Measurements from ENCODE around the gene C1GALT1C1L. TPM values are rescaled to one million over a fixed set of nuclear protein-coding genes. Genes with fewer than 3 reads are reported as not detected.
"Not testable (repeated sequence)": the region's sequence is repeated elsewhere in the genome, so short reads cannot be mapped to it uniquely, and the experiment has no call there.

The C1GALT1C1L gene
- 0.78 and 1.4 TPM in 2 replicates for total RNA-seq (2014; rRNA removed; shearing (Covaris generic))

DNA sequence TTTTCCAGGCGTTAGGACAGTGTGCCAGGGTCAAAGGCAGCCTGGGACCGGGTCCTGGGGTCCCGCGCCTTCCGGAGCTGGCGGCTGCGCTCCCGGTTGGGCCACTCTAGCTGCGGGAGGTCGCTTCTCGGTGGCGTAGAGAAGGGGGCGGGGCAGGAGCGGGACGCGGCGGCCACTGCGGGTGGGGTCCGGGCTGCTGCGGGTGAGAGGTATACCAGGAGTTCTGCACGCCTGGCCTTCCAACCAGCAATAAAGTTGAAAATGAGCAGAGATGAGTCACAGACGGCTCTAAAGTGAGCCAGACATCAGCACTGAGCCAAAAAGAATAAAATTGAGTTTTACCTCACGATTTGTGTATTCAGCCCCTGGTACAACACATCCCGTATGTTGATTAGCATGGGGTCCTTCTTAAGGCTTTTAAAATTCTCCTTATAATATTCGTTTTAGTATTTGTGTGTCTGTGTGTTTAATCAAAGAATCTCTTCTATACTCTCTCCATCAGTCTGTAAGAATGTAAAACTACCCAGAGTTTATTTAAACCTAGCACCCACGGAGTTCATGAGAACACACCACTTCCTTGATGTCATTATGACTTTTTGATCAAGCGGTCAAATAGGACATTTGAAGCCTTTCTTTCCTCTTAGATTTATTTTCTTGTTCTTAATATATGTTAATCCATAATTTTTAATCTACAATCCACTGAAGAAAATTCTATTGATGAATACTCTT is at the start of gene C1GALT1C1L:
C1GALT1C1L (minus strand) TSS at position 108 of the 729 bp plus-strand sequence; CDS start at position 1, 107 bp downstream.
- DNase-seq (ENCODE audit: low spot score) = peak; percentile 38

DNA sequence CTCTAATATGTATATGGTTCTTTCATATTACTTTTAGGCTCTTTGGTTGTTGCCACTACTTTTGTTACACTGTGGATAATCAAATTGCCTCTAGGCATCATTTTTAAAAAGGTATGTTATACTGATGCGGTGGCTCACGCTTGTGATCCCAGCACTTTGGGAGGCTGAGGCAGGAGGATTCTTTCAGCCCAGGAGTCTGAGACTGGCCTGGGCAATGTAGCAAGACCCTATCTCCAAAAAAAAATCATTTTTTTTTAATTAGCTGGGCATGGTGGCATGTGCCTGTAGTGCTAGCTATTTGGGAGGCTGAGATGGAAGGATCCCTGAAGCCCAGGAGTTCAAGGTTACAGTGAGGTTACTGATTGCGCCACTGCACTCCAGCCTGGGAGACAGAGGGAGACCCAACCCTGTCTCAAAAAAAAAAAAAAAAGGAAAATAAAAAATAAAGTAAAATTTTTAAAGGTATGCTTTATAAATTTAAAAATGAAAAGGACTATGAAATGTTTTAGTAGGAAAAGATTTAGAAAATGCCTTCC is 49.5 kb upstream of the C1GALT1C1L start:
- DNase-seq (ENCODE audit: low spot score) = no peak

DNA sequence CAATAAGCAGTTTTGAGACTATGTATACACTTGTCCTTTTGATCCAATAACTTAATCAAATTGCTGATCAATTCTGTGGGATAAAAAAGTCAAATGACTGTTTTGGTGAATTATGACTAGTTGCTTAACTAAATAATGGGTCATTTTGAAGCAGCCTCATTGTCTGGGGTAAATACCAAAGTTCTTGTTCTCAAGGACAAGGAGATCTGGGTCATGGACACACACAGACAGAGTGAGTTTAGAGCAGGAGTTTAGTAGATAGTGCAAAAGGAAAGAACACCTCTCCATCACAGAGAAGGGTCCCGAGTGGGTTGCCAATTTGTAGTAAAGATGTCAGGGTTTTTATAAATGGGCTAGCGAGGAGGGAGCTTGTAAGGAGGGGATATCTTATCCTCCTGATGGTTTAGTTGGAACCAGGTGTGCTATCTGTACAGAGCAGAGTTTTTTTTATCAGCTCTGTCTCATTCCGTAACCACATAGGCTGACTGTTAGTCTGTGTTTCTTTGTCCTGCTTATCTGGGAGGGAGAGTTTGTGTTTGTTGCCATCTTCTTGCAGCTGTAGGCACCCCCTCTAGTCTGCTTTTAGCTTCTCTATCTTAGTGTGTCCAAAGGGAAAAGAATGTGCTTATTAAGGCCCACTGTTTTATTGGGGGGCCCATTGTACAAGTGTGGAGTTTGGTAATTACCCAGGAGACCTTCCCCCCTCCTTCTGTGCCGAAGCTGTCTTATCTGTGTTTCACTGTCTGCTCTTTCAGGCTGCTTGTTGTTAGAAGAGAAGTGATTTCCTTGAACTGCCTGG is 48.7 kb upstream of the C1GALT1C1L start:
- DNase-seq (ENCODE audit: low spot score) = no peak

DNA sequence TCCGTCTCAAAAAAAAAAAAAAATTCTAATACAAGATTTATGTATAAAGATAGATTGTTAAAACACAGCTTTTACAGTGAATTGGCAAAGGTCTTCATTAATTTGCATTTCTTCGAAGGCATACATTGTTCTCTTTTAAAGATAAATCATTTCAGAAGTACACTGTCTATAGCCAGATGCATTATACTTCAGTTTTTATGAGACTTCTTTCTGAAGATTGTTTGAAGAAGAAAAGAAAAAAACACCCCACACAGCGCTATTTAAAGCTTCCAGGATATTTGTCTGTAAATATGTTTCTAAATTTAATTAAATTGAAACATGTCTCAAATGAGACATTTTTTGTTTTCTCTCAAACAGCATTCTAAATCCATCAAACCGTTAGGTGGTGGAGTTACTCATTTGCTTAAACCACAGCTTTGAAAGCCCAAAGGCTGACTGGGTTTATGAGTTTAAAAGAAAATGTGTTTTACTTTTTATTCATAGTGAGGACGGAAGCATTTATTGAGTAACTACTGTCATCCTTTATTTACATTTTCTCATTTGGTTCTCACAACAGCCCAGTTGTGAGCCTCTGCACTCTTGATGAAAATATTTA is 42.4 kb upstream of the C1GALT1C1L start:
- no peak for DNase-seq (ENCODE audit: low spot score)

DNA sequence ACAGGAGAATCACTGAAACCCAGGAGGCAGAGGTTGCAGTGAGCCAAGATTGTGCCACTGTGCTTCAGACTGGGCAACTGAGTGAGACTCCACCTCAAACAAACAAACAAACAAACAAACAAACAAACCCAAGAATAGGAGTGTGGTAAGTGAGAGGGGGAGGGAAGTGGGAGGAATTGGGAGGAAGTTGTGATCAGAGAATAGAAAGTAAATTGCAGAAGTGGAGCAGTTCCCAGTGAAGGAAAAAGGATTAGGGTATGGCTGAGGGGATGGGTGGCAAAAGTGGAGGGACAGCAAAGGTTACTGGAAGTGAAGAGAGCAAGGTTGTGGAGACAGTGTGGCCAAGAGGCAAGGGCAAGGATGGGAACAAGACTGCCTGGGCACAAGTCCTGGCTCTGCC is 41.1 kb upstream of the C1GALT1C1L start:
- DNase-seq (ENCODE audit: low spot score) = no peak

DNA sequence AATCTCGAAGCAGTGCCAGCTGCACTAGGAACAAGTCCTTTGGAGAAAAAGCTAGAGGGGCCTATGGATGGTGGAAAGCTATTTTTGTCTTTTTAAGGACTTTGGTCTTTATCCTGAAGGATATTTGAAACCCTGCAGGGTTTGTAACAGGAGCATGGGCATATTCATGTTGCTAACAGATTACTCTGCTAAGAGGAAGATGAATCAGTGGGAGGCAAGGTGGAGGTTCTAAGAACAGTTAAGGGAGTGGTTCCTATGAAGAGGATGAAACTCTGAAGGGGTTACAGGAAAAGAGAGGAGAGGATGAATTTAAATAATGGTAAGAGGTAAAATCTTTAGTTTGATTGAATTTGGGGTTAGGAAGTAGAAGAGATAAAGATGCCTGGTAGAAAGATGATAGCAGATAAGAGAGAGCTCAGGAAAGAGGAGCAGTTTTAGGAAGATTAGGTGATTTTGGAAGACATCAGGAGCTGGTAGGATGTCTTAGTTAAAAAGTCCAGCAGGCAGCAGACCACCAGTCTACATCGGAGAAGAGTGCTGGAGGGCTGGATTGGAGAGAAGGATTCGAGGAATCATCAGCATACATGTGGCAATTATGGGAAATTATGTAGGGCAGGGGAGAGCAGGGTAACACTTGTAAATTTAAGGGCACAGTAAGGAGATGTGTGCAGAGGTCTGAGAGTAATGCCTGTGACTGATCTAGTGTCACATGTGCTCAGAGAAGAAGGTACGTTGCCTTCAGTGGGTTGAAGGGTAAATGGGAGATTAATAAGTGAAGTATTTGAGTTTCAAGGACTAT is 39.3 kb upstream of the C1GALT1C1L start:
- DNase-seq (ENCODE audit: low spot score) = no peak

DNA sequence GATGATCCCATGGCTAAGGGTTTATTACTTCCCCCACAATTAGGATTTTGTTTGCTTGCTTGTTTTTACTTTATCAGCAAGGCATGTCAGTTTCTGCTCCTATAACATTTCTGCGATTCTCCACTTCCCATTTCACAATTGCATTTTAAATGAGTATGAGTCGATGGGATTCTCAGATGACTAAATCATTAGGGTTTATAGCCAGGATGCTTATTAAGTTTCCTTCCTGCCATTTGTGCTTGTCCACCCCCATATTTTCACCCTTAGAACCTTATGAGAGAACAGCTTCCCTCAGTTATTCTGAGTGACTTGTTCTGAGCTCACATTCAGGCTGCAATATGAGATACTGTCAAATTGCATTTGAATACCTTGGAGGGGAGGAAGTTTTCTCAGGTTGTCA is 37.9 kb upstream of the C1GALT1C1L start:
- DNase-seq (ENCODE audit: low spot score) = no peak

DNA sequence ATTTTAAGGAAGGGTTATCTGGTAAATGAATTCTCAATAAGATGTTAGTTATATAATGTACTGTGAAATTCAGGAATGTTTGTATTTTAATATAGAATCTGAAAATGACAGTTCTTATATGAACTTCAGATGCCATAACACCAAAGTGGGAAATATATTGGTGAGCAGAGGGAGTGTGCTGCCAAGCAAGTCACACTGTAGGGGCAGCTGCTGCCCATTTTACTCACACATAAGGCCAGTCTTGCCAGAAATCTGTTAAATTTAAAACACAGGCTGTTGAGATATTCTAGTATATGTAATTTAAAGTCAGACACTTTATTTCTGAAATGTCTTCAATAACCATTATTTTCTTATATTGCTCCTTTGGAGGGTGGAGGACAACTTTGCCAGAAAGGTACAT is 34.6 kb upstream of the C1GALT1C1L start:
- no peak for DNase-seq (ENCODE audit: low spot score)

DNA sequence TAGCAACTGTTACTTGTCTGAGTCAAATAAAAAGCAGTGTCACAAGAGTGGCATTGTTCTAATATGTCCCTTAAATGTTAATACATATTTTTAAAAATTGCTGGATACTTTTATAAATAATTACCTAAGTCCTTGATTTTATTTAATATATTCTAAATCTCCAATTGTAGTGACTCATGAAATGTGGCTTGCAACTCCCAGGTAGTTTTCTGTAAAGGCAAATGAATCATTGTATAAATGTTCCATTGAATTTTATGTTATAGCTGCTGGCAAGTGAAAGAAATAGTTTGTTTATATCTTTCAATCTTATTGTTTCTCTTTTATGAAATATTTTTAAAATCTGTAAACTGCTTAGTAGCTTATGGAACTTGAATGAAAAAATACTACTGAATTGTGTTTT is 32.7 kb upstream of the C1GALT1C1L start:
- DNase-seq (ENCODE audit: low spot score) = no peak

DNA sequence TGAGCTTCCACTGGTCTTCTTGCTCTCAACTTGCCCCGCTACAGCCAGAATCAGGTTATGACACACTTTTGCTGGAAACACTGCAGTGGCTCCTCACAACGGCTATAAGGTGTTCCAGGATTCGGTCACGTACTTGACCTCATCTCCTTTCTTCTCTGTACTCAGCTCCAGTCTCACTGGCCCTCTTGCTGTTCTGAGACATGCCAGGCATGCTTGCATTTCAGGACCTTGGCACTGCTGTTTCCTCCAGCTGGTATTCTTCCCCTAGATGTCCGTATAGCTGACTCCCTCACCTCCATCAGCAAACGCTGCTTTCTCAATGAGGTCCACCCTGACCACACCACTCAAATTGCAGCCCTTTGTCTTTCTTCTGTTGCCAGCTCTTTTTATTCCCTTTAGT is 31.9 kb upstream of the C1GALT1C1L start:
- no peak for DNase-seq (ENCODE audit: low spot score)

DNA sequence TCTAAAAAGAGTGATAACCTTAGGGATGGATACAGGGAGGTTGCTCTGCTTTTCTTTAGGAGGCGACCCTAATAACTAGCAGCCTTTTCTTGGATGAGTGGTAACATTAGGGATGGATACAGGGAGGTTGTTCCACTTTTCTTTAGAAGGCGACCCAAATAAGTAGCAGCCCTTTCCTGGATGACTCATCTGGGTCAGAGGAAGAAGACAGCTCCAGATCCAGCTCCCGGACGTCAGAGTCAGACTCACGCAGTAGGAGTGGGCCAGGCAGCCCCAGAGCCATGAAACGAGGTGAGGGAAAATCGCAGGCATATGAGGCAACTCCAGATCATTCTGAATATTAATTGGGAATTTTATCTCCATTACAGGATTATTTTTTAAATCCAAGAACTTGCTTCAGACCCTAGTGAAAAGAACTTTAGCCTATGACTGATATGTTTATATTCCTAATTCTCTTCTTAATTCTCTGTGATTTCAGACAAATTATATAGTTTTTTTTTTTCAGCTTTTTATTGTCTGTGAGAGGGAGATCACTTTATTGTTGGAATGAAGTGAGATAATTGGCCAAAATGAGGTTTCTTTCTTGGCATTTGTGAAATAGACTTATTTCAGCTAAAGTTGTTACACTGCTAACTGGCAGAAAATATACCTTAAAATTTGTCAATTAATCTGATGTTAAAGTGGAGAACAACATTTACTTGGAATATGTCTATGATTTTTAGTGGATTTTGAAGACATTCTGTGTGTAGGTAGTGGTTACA is 31.2 kb upstream of the C1GALT1C1L start:
- DNase-seq (ENCODE audit: low spot score) = peak; percentile 33

DNA sequence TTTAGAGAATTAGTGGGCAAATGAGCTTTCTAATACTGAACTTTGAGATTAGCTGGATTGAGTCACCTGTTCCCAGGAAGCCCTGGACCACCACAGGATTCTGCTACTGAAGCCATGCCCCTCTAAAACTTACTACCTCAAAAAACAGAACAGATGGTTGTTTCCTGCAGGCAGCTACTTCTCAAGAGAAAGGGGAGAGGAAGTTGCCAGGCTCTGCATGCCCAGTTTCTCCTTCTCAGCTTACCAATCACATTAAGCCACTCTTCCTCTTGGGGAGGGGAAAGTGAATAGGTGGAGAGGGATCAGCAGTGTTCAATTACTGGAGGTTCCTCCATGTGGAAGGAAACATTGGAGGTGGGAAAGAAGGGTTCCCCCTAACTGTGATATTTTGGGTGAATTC is 24.9 kb upstream of the C1GALT1C1L start:
- DNase-seq (ENCODE audit: low spot score) = no peak

DNA sequence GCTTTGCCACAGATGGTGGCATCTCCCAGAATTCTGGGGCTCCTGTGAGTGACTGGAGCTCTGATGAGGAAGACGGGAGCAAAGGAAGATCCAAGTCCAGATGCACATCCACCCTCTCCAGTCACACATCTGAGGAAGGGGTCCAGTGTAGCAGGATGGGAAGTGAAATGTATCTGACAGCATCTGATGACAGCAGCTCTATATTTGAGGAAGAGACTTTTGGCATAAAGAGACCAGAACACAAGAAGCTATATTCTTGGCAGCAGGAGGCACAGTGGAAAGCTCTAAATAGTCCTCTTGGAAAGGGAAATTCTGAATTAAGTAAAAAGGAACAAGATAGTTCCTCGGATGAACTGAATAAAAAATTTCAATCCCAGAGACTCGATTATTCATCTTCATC is 23.5 kb upstream of the C1GALT1C1L start:
- no peak for DNase-seq (ENCODE audit: low spot score)

DNA sequence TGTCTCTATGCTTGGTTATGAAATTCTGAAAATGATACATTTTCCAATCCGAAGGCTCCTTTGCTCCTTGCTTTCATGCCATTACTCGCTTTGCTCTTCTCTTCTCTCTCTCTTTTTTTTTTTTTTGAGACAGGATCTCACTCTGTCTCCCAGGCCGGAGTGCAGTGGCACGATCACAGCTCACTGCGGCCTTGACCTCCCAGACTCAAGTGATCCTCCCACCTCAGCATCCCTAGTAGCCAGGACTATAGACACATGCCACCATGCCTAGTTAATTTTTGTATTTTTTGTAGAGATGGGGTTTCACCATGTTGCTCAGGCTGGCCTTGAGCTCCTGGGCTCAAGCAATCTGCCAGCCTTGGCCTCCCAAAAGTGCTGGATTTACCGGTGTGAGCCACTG is 21.9 kb upstream of the C1GALT1C1L start:
- DNase-seq (ENCODE audit: low spot score) = not testable (repeated sequence)

DNA sequence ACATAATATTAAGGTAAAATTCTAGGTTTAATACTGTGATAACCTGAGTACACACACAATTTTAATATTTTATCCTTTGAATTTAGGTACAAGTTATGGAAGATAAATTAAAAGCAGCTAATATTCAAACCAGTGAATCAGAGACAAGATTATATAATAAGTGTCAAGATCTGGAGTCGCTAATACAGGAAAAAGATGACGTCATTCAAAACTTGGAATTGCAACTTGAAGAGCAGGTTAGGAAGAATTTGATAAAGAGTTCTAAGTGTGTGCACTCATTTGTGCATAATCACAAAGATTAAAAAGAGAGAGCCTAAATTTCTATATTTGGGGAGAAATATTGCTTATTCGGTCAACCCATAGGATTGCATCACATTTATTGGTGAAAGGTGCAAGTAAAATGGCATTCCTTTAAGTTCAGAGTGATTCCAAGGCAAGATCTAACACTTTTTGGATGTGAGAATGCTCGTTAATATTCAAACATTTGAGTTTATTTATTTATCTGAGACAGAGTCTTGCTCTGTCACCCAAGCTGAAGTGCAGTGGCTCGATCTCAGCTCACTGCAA is 16.3 kb upstream of the C1GALT1C1L start:
- DNase-seq (ENCODE audit: low spot score) = no peak

DNA sequence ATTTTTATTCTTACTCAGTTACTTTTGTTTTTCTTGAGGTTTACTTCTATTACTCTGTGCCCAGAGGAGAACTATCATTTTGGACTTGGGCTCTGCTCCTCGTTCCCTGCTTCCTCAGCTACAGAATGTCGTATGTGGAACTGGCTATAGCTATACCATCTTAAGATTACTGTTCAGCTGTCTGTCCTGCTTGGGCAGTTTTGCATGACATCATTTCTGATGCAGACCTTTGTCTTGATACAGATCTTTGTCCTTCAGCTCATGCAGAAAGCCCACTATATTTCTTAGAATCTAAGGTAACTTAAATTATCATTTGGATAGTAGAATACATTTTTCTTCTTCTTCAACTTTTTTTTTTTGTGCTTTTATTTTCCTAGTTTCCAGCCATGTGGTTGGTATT is 13.8 kb upstream of the C1GALT1C1L start:
- no peak for DNase-seq (ENCODE audit: low spot score)

DNA sequence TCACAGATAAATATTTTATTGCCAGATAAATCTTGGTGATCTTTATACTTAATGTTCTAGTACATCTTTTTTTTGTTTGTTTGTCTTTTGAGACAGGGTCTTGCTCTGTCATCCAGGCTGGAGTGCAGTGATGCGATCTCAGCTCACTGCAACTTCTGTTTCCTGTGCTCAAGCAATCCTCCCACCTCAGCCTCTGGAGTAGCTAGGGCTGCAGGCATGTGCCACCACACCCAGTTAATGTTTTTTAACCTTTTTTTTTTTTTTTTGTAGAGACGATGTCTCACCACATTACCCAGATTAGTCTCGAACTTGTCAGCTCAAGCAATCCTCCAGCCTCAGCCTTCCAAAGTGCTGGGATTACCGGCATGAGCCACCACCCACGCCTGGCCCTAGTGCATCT is 9.1 kb upstream of the C1GALT1C1L start:
- DNase-seq (ENCODE audit: low spot score) = no peak

DNA sequence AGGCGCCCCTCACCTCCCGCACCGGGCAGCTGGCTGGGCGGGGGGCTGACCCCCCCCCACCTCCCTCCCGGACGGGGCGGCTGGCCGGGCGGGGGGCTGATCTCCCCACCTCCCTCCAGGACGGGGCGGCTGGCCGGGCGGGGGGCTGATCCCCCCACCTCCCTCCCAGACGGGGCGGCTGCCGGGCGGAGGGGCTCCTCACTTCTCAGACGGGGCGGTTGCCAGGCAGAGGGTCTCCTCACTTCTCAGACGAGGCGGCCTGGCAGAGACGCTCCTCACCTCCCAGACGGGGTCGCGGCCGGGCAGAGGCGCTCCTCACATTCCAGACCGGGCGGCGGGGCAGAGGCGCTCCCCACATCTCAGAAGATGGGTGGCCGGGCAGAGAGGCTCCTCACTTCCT is 1.6 kb upstream of the C1GALT1C1L start:
- not testable (repeated sequence) for DNase-seq (ENCODE audit: low spot score)

DNA sequence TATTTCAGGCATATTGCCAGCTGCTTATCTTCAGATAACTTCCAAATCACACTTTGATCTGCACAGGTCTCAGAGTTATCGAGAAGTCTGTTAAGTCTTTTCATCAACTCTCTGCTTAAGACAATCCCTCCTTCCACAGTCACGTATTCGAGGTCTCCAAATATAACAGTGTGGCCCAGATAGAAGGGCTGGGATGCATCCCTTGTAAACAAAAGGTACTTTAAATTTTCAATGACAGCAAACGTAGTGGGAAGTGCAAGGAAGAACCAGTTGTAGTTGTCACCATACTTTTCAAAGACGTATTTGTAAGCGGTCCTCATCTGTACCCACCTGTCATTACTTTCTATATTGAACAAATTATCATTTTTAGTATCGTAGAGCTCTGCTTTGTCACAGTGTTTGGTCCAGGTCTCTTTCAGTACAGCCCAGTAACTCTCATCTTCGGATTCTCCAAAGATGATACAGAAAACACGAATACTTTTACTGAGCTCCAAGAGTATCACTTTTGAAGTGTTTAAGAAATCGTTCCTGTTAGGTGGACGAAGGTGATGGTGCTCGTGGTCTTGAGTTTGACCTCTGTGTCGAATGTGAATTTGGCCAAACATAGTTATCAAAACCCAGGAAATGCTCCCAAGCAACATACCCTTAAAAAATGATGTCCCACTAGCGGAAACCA is 445 bp downstream of the C1GALT1C1L start:
- peak; percentile 21 for DNase-seq (ENCODE audit: low spot score)

DNA sequence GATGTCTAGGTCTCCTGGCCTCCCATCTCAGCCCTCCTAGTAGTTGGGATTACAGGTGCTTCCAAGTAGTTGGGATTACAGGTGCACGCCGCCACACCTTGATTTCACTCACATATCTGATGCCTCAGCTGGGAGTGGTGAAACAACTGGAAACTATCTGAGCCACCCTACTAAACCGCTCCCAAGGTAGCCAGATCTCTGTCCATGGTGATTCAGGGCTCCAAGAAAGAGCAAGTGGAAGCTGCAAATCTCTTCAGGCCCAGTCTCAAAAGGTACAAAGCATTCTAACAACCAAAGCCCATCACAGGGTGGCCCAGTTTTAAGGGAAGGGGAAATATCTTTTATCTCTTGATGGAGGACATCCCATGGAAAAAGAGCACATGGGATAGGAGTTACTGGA is 19.0 kb downstream of the C1GALT1C1L start:
- no peak for DNase-seq (ENCODE audit: low spot score)

Data from HT-29 (cell line).